ENCODE measurements around the gene OR4E2.

DNA sequence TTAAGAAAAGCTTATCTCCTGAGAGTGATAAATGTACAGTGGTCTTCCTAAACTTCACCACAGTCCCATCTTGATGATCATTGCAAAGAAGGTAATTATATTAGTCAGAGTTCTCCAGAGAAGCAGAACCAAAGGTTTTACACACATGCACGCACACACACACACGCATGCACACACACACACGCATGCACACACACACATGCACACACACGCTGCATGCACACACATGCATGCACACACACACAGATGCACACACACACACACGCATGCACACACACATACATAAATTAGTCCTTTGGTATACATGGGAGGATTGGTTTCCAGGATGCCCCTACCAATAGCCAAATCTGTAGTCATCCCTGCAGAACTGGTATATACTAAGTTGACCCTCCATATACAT is 580 bp downstream of the OR4E2 start:
- no peak for TF ChIP-seq CTCF (conservative IDR thresholded peaks at IDR 0.05 in 1 of 2, IDR thresholded peaks at IDR 0.05 in 1 of 2; ENCODE audit: extremely low read depth in 1 of 2, insufficient read depth in 1 of 2, low read depth in 1 of 2, low read length in 2 of 2)
- no peak for TF ChIP-seq EZH2 (IDR thresholded peaks at IDR 0.05; ENCODE audit: borderline replicate concordance, low read length)

All from mammary epithelial cell (primary cell).